KMS-11 (cell line): Measurements from ENCODE around the gene SLC7A14.

ENCODE experiments used
- H2AFZ ChIP-seq: fragments of 200-600 bp; sonication (generic); 2 replicates; pipeline ENCODE4 v1.6.1; 2016; ENCODE audit warnings: antibody characterized with exemption, mixed run types, low read depth
- H3K27ac ChIP-seq: fragments of 200-600 bp; sonication (generic); 2 replicates; pipeline ENCODE4 v1.6.1; 2016; ENCODE audit warnings: mild to moderate bottlenecking, mixed run types
- H3K27me3 ChIP-seq: fragments of 200-600 bp; sonication (generic); 2 replicates; pipeline ENCODE4 v1.6.1; 2017; ENCODE audit warnings: mild to moderate bottlenecking, low read depth, mixed run types, moderate library complexity; ENCODE audit not compliant: insufficient read depth
- H3K36me3 ChIP-seq: fragments of 200-600 bp; sonication (generic); 2 replicates; pipeline ENCODE4 v1.6.1; 2017; ENCODE audit warnings: mild to moderate bottlenecking, mixed run types; ENCODE audit not compliant: insufficient read depth
- H3K4me1 ChIP-seq: fragments of 200-600 bp; sonication (generic); 2 replicates; pipeline ENCODE4 v1.6.1; 2016; ENCODE audit warnings: mild to moderate bottlenecking, low read depth, mixed run types; ENCODE audit not compliant: poor library complexity, severe bottlenecking
- H3K4me2 ChIP-seq: fragments of 200-600 bp; sonication (generic); 2 replicates; pipeline ENCODE4 v1.7.0; 2016; ENCODE audit warnings: mild to moderate bottlenecking, mixed run types
- H3K4me3 ChIP-seq: fragments of 200-600 bp; sonication (generic); IDR thresholded peaks from 2 replicates; pipeline ENCODE4 v1.6.1; 2017; ENCODE audit warnings: low read depth, low read length, mixed read lengths; ENCODE audit not compliant: insufficient read depth
- H3K79me2 ChIP-seq: fragments of 200-600 bp; sonication (generic); 2 replicates; pipeline ENCODE4 v1.6.1; 2016; ENCODE audit warnings: low read depth, mixed run types; ENCODE audit not compliant: insufficient read depth
- H3K9ac ChIP-seq: fragments of 200-600 bp; sonication (generic); 2 replicates; pipeline ENCODE4 v1.6.1; 2016; ENCODE audit warnings: mild to moderate bottlenecking, mixed run types
- H4K20me1 ChIP-seq: fragments of 200-600 bp; sonication (generic); 2 replicates; pipeline ENCODE4 v1.6.1; 2016; ENCODE audit warnings: mild to moderate bottlenecking, mixed run types; ENCODE audit not compliant: insufficient read depth
- TF ChIP-seq, protein P1 (sequence below): fragments of 200-600 bp; sonication (generic); conservative IDR thresholded peaks from 2 replicates; pipeline ENCODE4 v1.6.1; 2017; ENCODE audit warnings: low read depth, mild to moderate bottlenecking, antibody characterized with exemption, low read length, moderate library complexity, mixed read lengths

Gene SLC7A14

DNA sequence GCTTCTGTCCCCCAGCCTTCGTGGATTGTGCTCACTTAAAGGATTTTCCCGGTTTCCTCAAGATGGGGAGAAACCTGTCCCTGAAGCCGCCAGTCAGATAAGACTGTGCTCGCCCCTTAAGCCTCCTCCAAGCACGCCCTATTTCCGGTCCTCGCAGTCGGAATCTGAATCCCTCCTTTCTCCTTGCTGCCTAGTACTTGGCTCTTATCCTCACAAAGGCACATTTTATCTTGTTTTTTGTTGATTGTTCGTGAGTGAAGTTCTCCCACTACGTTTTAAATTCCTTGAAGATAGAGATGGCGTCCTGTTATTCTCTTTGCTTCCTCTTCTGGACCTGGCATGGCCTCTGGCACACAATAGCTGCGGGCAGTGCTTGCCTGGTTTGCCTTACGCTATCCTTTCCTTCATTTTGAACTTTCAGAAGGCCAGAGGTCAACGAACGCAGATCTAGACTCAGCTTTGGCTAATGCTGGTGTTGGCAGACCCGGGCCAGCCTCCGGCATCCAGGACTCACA, 165.5 kb downstream of the SLC7A14 start:
- TF ChIP-seq, protein P1, sequence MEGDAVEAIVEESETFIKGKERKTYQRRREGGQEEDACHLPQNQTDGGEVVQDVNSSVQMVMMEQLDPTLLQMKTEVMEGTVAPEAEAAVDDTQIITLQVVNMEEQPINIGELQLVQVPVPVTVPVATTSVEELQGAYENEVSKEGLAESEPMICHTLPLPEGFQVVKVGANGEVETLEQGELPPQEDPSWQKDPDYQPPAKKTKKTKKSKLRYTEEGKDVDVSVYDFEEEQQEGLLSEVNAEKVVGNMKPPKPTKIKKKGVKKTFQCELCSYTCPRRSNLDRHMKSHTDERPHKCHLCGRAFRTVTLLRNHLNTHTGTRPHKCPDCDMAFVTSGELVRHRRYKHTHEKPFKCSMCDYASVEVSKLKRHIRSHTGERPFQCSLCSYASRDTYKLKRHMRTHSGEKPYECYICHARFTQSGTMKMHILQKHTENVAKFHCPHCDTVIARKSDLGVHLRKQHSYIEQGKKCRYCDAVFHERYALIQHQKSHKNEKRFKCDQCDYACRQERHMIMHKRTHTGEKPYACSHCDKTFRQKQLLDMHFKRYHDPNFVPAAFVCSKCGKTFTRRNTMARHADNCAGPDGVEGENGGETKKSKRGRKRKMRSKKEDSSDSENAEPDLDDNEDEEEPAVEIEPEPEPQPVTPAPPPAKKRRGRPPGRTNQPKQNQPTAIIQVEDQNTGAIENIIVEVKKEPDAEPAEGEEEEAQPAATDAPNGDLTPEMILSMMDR = no peak
- Histone ChIP-seq H3K4me2 (no peak overlapping the region), H3K27me3 (no peaks in the 10 kb centered on the region), H3K79me2 (no peaks in the 10 kb centered on the region), H3K36me3 (no peaks in the 10 kb centered on the region), H4K20me1 (no peaks in the 10 kb centered on the region), H3K4me3 (no peak overlapping the region), H3K27ac (no peak overlapping the region), H3K4me1 (no peaks in the 10 kb centered on the region), H3K9ac (no peak overlapping the region), H2AFZ (no peak overlapping the region)

DNA sequence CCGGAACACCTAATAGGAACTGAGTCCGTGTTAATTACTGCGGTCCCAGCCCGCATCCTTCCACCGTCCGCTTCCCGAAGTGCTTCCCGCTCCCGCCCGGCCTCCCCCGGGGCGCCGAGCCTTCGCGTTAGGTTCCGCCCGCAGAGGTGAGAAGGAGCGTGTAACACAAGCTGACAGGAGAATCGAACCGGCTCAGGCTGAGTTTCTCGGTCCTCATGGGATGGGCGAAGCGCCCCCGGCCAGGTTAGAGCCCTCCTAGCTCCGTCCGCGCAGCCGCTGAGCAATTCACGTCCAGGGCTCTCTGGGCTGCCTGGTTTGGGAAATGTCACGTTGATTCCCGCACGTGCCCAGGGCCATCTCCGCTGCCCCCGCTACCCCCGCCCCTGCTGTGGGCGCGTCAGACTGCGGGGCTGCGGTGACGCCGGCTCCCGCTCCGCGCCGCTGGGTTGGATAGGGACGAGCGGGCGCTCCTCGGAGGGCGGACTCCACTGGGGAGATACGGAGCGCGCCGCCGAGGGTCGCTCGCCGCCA, 166.3 kb downstream of the SLC7A14 start:
- H3K79me2 ChIP-seq = no peaks in the 10 kb centered on the region
- TF ChIP-seq, protein P1 = no peak
- no peak overlapping the region for H3K9ac ChIP-seq
- no peak overlapping the region for H3K4me2 ChIP-seq
- no peak overlapping the region for H2AFZ ChIP-seq
- no peaks in the 10 kb centered on the region for H3K4me1 ChIP-seq
- H4K20me1 ChIP-seq = no peaks in the 10 kb centered on the region
- no peaks in the 10 kb centered on the region for H3K36me3 ChIP-seq
- H3K27ac ChIP-seq = no peak overlapping the region
- no peaks in the 10 kb centered on the region for H3K27me3 ChIP-seq
- no peak overlapping the region for H3K4me3 ChIP-seq

DNA sequence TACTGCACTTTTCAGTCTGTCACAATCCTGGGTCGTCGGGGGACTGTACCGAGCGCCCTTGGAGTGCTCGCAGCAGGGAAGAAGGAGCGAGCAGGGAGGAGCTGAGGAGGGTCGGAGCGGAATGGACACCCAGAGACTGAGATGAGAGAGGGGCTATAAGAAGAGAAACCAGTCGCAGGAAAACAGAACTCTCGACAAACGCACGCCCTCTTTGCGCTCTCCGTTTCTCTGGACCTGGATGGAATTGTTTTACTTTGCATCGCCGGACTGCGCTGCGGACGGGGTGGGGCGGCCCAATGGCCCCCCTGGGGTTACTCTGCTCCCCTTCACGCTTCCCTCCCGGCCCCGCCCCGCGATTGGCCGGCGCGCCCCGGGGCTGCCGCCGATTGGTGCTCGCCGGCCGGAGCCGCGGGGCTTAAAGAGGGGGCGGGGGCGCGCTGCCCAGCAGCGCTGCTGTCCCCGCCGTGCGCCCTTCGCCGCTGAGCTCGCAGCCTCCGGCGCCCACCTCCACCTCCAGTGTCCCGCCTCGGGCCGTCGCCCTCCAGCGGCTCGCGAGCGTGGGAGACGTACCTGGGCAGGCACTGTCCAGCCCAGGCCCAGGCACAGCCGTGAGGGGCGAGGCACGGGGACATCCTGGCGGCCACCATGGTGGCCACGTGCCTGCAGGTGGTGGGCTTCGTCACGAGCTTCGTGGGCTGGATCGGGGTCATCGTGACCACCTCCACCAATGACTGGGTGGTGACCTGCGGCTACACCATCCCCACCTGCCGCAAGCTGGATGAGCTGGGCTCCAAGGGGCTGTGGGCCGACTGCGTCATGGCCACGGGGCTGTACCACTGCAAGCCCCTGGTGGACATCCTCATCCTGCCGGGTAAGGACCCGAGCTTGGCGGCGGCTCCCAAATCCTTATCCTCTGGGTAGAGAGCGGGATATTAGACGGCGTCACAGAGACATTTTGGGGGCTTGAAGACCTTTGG, 167.2 kb downstream of the SLC7A14 start, which contains the start of gene CLDN11:
TSS of gene CLDN11 (plus strand) at position 447 of the 977 bp plus-strand sequence. CDS start at position 646, 199 bp downstream.
- Histone ChIP-seq H3K27me3 (no peaks in the 10 kb centered on the region), H3K36me3 (no peaks in the 10 kb centered on the region), H2AFZ (no peak within 1 kb of the TSS), H3K79me2 (no peaks in the 10 kb centered on the region), H3K4me1 (no peaks in the 10 kb centered on the region), H3K4me3 (no peak within 1 kb of the TSS), H4K20me1 (no peaks in the 10 kb centered on the region), H3K27ac (no peak within 1 kb of the TSS), H3K4me2 (no peak within 1 kb of the TSS), H3K9ac (no peak within 1 kb of the TSS)
- TF ChIP-seq, protein P1 = no peak

GRCh38 chr3:170417090-170417489, 168.8 kb downstream of the SLC7A14 start:
- H3K27me3 ChIP-seq = no peaks in the 10 kb centered on the region
- no peak overlapping the region for H2AFZ ChIP-seq
- H3K4me2 ChIP-seq = no peak overlapping the region
- H3K4me3 ChIP-seq = no peak overlapping the region
- H3K4me1 ChIP-seq = no peaks in the 10 kb centered on the region
- no peaks in the 10 kb centered on the region for H4K20me1 ChIP-seq
- no peak overlapping the region for H3K27ac ChIP-seq
- no peak overlapping the region for H3K9ac ChIP-seq
- no peaks in the 10 kb centered on the region for H3K36me3 ChIP-seq
- H3K79me2 ChIP-seq = no peaks in the 10 kb centered on the region
- TF ChIP-seq, protein P1 = no peak
